H1 (cell line): ENCODE measurements around the gene ADARB2. TPM values are rescaled to one million over a fixed set of nuclear protein-coding genes. Genes with fewer than 3 reads are reported as not detected.

Experiments
- CTCF ChIA-PET: fragments of 300-600 bp; sonication (Branson Sonifier 250); formaldehyde crosslinking; loops from one replicate; lab custom pipeline; 2021; ENCODE audit not compliant: partially characterized antibody; lab: Charles Lee
- POLR2A ChIA-PET: fragments of 300-600 bp; sonication (Branson Sonifier 250); formaldehyde crosslinking; loops from one replicate; lab custom pipeline; 2021; ENCODE audit warnings: inconsistent platforms; ENCODE audit not compliant: partially characterized antibody; lab: Charles Lee
- DNase-seq, 2 experiments: peaks; one replicate each; pipeline versions ENCODE4 v3.0.0 to v3.0.0-alpha.2; 2010 to 2022; ENCODE audit warnings: low spot score in 2 of 2, low read depth in 1 of 2, mixed read lengths in 1 of 2
- FAIRE-seq: peaks from 2 replicates; lab custom pipeline; 2011; peaks lifted over from hg19 to GRCh38; lab: Jason Lieb, UNC
- H2AFZ ChIP-seq: 2 replicates; pipeline ENCODE4 v1.8.1; 2012; ENCODE audit warnings: low read length, inconsistent platforms
- H2AK5ac ChIP-seq: 2 replicates; pipeline ENCODE4 v1.6.1; 2013; ENCODE audit warnings: low read depth, low read length
- H2BK120ac ChIP-seq: replicated peaks from 2 replicates; pipeline ENCODE3; 2013; ENCODE audit warnings: low read depth, low read length, inconsistent platforms
- H2BK12ac ChIP-seq: 2 replicates; pipeline ENCODE4 v1.6.1; 2013; ENCODE audit warnings: low read depth, low read length
- H2BK15ac ChIP-seq: 2 replicates; pipeline ENCODE4 v1.6.1; 2013; ENCODE audit warnings: low read length
- H2BK20ac ChIP-seq: 2 replicates; pipeline ENCODE4 v1.6.1; 2013; ENCODE audit warnings: low read length
- H2BK5ac ChIP-seq: 2 replicates; pipeline ENCODE4 v1.6.1; 2013; ENCODE audit warnings: low read depth, low read length
- H3K14ac ChIP-seq: 2 replicates; pipeline ENCODE4 v1.6.1; 2013; ENCODE audit warnings: inconsistent platforms; ENCODE audit not compliant: insufficient read length
- H3K18ac ChIP-seq: 2 replicates; pipeline ENCODE4 v1.6.1; 2013; ENCODE audit warnings: low read length; ENCODE audit errors: extremely low read depth
- H3K23ac ChIP-seq: 2 replicates; pipeline ENCODE4 v1.6.1; 2013; ENCODE audit warnings: inconsistent platforms; ENCODE audit not compliant: insufficient read length
- H3K23me2 ChIP-seq: 2 replicates; pipeline ENCODE4 v1.6.1; 2013; ENCODE audit warnings: low read depth, low read length
- H3K27ac ChIP-seq: 2 replicates; pipeline ENCODE4 v1.6.1; 2011; ENCODE audit warnings: low read depth, low read length, inconsistent platforms
- H3K27me3 ChIP-seq, 4 experiments: replicated peaks in 1 of 4; 1 replicate in 1 of 4; 2 replicates in 3 of 4; pipeline versions ENCODE4 v1.6.1 to v1.8.1; 2011 to 2013; ENCODE audit warnings: low read length in 3 of 4, mild to moderate bottlenecking in 3 of 4, inconsistent platforms in 2 of 4, mixed read lengths in 2 of 4, moderate library complexity in 1 of 4; ENCODE audit not compliant: control insufficient read depth in 3 of 4, insufficient read depth in 3 of 4; ENCODE audit errors: extremely low read depth in 1 of 4
- H3K36me3 ChIP-seq, 4 experiments: 2 replicates each; pipeline versions ENCODE4 v1.6.1 to v1.8.1; 2011 to 2013; ENCODE audit warnings: mild to moderate bottlenecking in 4 of 4, low read length in 3 of 4, moderate library complexity in 2 of 4, control low read depth in 1 of 4, inconsistent platforms in 1 of 4; ENCODE audit not compliant: insufficient read depth in 4 of 4, control insufficient read depth in 2 of 4
- H3K4ac ChIP-seq: replicated peaks from 2 replicates; pipeline ENCODE3; 2013; ENCODE audit warnings: low read length, low read depth, mixed read lengths, inconsistent platforms; ENCODE audit not compliant: insufficient read length
- H3K4me1 ChIP-seq, 4 experiments: replicated peaks in 1 of 4; 1 replicate in 1 of 4; 2 replicates in 3 of 4; pipeline versions ENCODE4 v1.6.1 to v1.8.1; 2011 to 2013; ENCODE audit warnings: low read length in 3 of 4, inconsistent platforms in 2 of 4, mixed read lengths in 1 of 4; ENCODE audit not compliant: insufficient read depth in 4 of 4, control insufficient read depth in 3 of 4
- H3K4me2 ChIP-seq, 2 experiments: 2 replicates each; pipeline versions ENCODE4 v1.6.1 to v1.8.1; 2011 to 2013; ENCODE audit warnings: low read depth in 2 of 2, low read length in 2 of 2, control low read depth in 1 of 2, inconsistent platforms in 1 of 2, mild to moderate bottlenecking in 1 of 2; ENCODE audit not compliant: insufficient read depth in 1 of 2
- H3K4me3 ChIP-seq, 4 experiments: fragments of 200-600, 300-600 bp in 1 of 4; sonication (generic), shearing (Covaris generic), sonication (Bioruptor Twin) in 1 of 4; 2 replicates each; pipeline versions ENCODE4 v1.5.1 to v1.8.1; 2011 to 2016; ENCODE audit warnings: low read length in 4 of 4, low read depth in 3 of 4, control low read depth in 2 of 4, inconsistent platforms in 2 of 4, mild to moderate bottlenecking in 2 of 4, mixed read lengths in 1 of 4, moderate library complexity in 1 of 4; ENCODE audit not compliant: insufficient read depth in 2 of 4; ENCODE audit errors: extremely low read depth in 1 of 4
- H3K56ac ChIP-seq: replicated peaks from 2 replicates; pipeline ENCODE3; 2013; ENCODE audit warnings: low read depth, mild to moderate bottlenecking, mixed read lengths, low read length, inconsistent platforms; ENCODE audit not compliant: insufficient read length
- H3K79me1 ChIP-seq: 2 replicates; pipeline ENCODE4 v1.6.1; 2013; ENCODE audit warnings: low read depth, low read length, control low read depth
- H3K79me2 ChIP-seq, 2 experiments: 2 replicates each; pipeline versions ENCODE4 v1.6.1 to v1.8.1; 2012 to 2013; ENCODE audit warnings: low read length in 2 of 2, mild to moderate bottlenecking in 2 of 2, inconsistent platforms in 1 of 2; ENCODE audit not compliant: insufficient read depth in 2 of 2, control insufficient read depth in 1 of 2
- H3K9ac ChIP-seq, 4 experiments: replicated peaks in 1 of 4; 1 replicate in 1 of 4; 2 replicates in 3 of 4; pipeline versions ENCODE4 v1.6.1 to v1.8.1; 2011 to 2013; ENCODE audit warnings: low read depth in 3 of 4, low read length in 3 of 4, control low read depth in 2 of 4, mild to moderate bottlenecking in 2 of 4, moderate library complexity in 2 of 4, inconsistent platforms in 1 of 4; ENCODE audit errors: extremely low read depth in 1 of 4
- H3K9me3 ChIP-seq, 2 experiments: 2 replicates each; pipeline versions ENCODE4 v1.6.1 to v1.8.1; 2012 to 2013; ENCODE audit warnings: mild to moderate bottlenecking in 2 of 2, moderate library complexity in 2 of 2, control low read depth in 1 of 2, inconsistent platforms in 1 of 2, low read depth in 1 of 2, low read length in 1 of 2, mixed read lengths in 1 of 2; ENCODE audit not compliant: insufficient read depth in 2 of 2
- H4K20me1 ChIP-seq, 2 experiments: replicated peaks in 1 of 2; 2 replicates each; pipeline versions ENCODE3 to v1.8.1; 2011 to 2013; ENCODE audit warnings: inconsistent platforms in 2 of 2, low read length in 2 of 2, mild to moderate bottlenecking in 1 of 2; ENCODE audit not compliant: insufficient read depth in 2 of 2, control insufficient read depth in 1 of 2
- H4K5ac ChIP-seq: 2 replicates; pipeline ENCODE4 v1.6.1; 2013; ENCODE audit warnings: low read length, low read depth, mixed read lengths, inconsistent platforms; ENCODE audit not compliant: insufficient read length
- H4K8ac ChIP-seq: 2 replicates; pipeline ENCODE4 v1.8.0; 2013; ENCODE audit warnings: mild to moderate bottlenecking, moderate library complexity, low read length, inconsistent platforms; ENCODE audit not compliant: insufficient read depth; ENCODE audit errors: extremely low read depth
- H4K91ac ChIP-seq: replicated peaks from 2 replicates; pipeline ENCODE3; 2013; ENCODE audit warnings: low read length, mixed read lengths, inconsistent platforms; ENCODE audit not compliant: insufficient read length
- ATF3 ChIP-seq: IDR thresholded peaks from 2 replicates; pipeline ENCODE4 v1.6.1; 2011; ENCODE audit warnings: low read depth, mild to moderate bottlenecking, low read length; ENCODE audit not compliant: insufficient read depth
- BRCA1 ChIP-seq: IDR thresholded peaks from 2 replicates; pipeline ENCODE4 v1.6.1; 2012; ENCODE audit warnings: low read depth, low read length, improper control_type of control experiment
- CREB1 ChIP-seq: IDR thresholded peaks from 2 replicates; pipeline ENCODE4 v1.6.1; 2012; ENCODE audit warnings: inconsistent platforms
- USF2 ChIP-seq: IDR thresholded peaks from 2 replicates; pipeline ENCODE4 v1.6.1; 2011; ENCODE audit warnings: low read length, improper control_type of control experiment
- WGBS, 2 experiments: shearing (Covaris generic) in 1 of 2; methylation state at CpG; one replicate each; pipeline versions ENCODE4 v1.1.6 to v1.1.7; 2013 to 2015; ENCODE audit warnings: low lambda C conversion rate in 2 of 2, mixed read lengths in 2 of 2, inconsistent platforms in 1 of 2, low coverage in 1 of 2, missing lambda C conversion rate in 1 of 2; ENCODE audit not compliant: insufficient replicate concordance in 2 of 2, insufficient coverage in 1 of 2, insufficient read length in 1 of 2; ENCODE audit errors: extremely low coverage in 1 of 2, missing lambda C conversion rate in 1 of 2; 5-methylcytosine and 5-hydroxymethylcytosine counted together
- polyA plus RNA-seq, 7 experiments: library from polyadenylated mRNA; depleted of rRNA in 3 of 7; stranded (reverse) in 5 of 7; unstranded in 2 of 7; fragments of >200 nt in 5 of 7; fragments of 200-250 nt in 2 of 7; gene quantifications; 1 replicate in 5 of 7; 2 replicates in 1 of 7; 4 replicates in 1 of 7; pipeline versions ENCODE4 v1.2.1 to v1.2.3, GENCODE V29; 2011 to 2013; ENCODE audit warnings: missing spikeins in 2 of 7, mixed read lengths in 2 of 7
- total RNA-seq: library from RNA; stranded (reverse); fragmentation: NEBNext Ultra II Directional; extraction: Animal tissue kit (Norgen Biotek cat#: 25700); gene quantifications from 2 replicates; pipeline ENCODE4 v1.2.1, GENCODE V29; 2021

The ADARB2 gene
- total and polyA plus RNA-seq, 2 of the 8 experiments (the other 6 are each of a cell fraction or from before 2014, with no cell fraction given): 2.2 to 2.8 TPM

GRCh38 chr10:1733720-1734119, 3.6 kb downstream of the ADARB2 start:
- TF ChIP-seq ATF3 (no peak), BRCA1 (no peak), CREB1 (no peak), USF2 (no peak)
- Histone ChIP-seq H2BK15ac (no peak overlapping the region), H2AK5ac (no peak overlapping the region), H3K56ac (no peak overlapping the region), H3K18ac (no peak overlapping the region), H2BK5ac (no peak overlapping the region), H4K91ac (no peak overlapping the region), H4K5ac (no peak overlapping the region), H3K9me3 (no peaks in the 10 kb centered on the region), H3K23ac (no peak overlapping the region), H3K4ac (no peak overlapping the region), H3K9ac (no peak overlapping the region), H3K79me1 (no peaks in the 10 kb centered on the region), H3K27ac (no peak overlapping the region), H2BK120ac (no peak overlapping the region), H3K27me3 (peaks cover 0 to 20% (median 15%) of the 10 kb centered on the region in 4 experiments; a peak in 6 of 7 replicates), H2BK20ac (no peak overlapping the region), H3K14ac (no peak overlapping the region), H4K20me1 (peaks cover 0 to 1% of the 10 kb centered on the region in 2 experiments), H3K23me2 (peaks cover 11% of the 10 kb centered on the region; the same call in 1 of the 2 replicates), H2AFZ (no peak overlapping the region), H4K8ac (no peak overlapping the region), H3K4me2 (no peak overlapping the region), H3K79me2 (no peaks in the 10 kb centered on the region), H2BK12ac (no peak overlapping the region), H3K36me3 (no peaks in the 10 kb centered on the region), H3K4me1 (peaks cover 0 to 13% (median 2%) of the 10 kb centered on the region in 4 experiments; a peak in 4 of 7 replicates), H3K4me3 (no peak overlapping the region)
- FAIRE-seq (no peak), DNase-seq (no peak)
- ChIA-PET CTCF (interaction anchor here (0.6 to 3.8 kb wide), 3 partner anchors 17 to 22 kb away, joined by 3 to 14 read pairs (median 6); no protein-coding TSS in a partner anchor), POLR2A (no interaction called here)
- 95% methylated on average over 8 of the region's 8 CpGs; no CpG with 5 or more reads in 1 of the 2 experiments for WGBS, 2 experiments
